NCI-H2171 (cell line): ENCODE measurements around the gene LPP.

Source experiments
- DNase-seq: peaks from one replicate; lab custom pipeline; 2025; lab: John Stamatoyannopoulos, UW

The LPP gene

GRCh38 chr3:188918093-188918492, 764.1 kb downstream of the LPP start:
- DNase-seq, result no peak

GRCh38 chr3:188923671-188924070, 769.7 kb downstream of the LPP start:
- no peak for DNase-seq

- DNase-seq, result no peak
These were observed 771.4 kb downstream of the LPP start for GRCh38 chr3:188925376-188925775.

GRCh38 chr3:188926111-188926510, 772.2 kb downstream of the LPP start:
- no peak for DNase-seq

DNA sequence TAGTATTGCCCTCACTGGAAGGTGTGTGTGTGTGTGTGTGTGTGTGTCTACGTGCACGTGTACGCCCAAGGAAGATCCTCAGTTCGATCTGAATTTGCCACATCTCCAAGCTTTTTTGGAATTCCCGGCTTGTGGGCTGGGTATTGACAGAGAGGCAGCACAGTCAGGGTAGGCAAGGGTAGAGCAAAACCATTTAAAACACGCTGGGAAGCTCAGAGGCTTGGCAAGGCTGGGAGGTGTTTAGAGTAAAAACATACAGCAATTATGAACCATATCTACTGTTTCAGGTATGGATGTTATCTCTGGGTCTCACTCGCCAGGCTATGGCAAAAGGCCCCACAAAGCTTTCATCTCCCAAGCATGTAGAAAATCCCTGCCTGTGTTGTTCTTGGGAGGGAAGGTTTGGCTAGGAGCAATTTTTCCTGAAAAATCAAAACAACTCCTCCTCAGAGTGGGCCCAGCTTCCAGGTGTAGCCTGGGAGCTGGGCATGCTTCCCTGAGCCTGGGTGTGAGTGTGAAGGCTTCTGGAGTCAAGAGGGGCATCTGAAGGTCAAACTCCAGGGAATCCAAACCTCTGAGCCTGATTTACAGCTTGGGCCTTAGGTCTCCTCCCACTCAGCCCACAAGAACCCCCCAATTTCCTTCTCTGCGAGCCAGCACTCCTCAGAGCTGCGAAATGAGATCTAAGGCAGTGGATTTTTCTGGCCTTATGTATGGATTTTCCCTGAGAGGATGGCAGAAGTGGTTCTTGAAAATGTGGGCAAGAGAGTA, 773.0 kb downstream of the LPP start:
- DNase-seq, result no peak

DNA sequence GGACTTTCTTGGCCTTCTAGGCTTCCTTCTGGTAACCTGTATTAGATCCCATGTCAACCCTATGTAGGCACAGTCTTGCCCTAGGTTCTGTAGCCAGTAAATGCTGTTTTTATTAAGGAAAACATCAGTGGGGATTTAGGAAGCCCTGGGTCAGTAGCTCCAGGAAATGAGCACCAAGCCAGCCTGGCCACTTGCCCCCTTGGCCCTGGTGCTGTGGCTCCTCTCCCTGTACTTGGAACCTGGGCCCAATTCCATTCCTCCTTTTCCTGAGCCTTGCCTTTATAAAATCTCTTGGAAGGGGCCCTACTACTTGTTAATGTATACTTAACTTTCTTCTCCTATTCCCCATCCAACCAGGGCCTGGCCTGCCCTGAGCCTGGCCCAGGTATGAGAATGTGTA, 774.0 kb downstream of the LPP start:
- DNase-seq, result no peak

GRCh38 chr3:188929137-188929536, 775.2 kb downstream of the LPP start:
- no peak for DNase-seq

GRCh38 chr3:188931036-188931435, 777.1 kb downstream of the LPP start:
- DNase-seq, result no peak

GRCh38 chr3:188931531-188931930, 777.6 kb downstream of the LPP start:
- no peak for DNase-seq

GRCh38 chr3:188934989-188935388, 781.0 kb downstream of the LPP start:
- DNase-seq, result no peak

DNA sequence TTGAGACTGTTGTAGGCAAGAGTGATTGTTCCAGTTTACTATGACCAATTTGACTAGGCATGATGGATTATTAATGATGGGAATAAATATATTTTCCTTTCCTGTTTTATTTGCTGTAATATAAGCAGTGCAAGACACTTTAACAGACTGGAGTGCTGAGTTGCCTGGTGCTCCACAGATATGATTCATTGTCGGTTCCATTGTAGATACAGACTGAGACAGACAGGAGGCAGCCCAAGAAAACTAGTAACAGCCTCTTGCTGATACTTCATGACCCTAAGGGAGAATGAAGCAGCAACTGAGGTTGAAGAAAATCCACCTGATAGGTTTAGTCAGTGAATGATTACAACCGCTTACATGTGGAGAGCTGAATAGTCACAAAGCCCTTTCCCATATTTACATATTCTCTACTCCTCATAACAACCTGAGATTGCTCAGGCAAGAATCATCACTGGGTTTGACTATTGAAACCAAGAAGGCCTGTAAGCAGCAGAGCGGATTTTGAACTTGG, 782.7 kb downstream of the LPP start:
- DNase-seq, result no peak

GRCh38 chr3:188937389-188937788, 783.4 kb downstream of the LPP start:
- no peak for DNase-seq

- no peak for DNase-seq
These were observed 785.0 kb downstream of the LPP start for GRCh38 chr3:188938999-188939398.

DNA sequence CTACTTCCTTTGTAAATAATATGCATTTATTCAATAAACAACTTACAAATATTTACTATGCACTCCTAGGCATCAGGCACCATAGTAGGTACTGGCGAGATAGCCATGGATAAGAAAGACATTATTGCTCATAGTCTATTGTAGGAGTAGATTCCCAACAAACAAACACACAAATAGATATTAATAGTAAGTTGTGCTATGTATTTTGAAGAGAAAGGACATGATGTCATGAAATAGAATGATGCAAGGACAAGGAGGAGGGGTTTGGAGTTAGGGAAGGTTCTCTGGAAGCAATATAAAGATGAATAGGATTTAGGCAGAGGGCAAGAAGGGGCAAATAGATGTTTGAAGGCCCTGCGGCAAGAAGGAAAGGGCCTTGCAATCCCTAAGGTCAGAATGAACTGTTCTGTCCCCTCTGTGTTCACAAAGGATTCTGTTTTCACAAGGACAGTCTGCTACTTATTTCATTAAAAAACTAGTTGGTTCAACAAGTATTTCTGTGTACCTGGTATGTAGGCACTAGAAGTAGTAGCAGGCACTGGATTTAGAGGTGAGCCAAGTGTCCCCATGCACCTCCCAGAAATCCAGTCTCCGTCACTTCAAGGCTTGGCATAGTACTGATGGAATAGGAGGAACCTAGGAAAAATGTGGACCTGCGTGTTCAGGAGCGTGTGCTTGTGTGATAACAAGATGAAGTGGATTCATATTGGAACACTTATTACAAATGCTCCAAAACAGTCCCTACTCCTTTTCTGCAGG, 786.0 kb downstream of the LPP start:
- no peak for DNase-seq
